Measurements from ENCODE around the gene WNT3A.

DNA sequence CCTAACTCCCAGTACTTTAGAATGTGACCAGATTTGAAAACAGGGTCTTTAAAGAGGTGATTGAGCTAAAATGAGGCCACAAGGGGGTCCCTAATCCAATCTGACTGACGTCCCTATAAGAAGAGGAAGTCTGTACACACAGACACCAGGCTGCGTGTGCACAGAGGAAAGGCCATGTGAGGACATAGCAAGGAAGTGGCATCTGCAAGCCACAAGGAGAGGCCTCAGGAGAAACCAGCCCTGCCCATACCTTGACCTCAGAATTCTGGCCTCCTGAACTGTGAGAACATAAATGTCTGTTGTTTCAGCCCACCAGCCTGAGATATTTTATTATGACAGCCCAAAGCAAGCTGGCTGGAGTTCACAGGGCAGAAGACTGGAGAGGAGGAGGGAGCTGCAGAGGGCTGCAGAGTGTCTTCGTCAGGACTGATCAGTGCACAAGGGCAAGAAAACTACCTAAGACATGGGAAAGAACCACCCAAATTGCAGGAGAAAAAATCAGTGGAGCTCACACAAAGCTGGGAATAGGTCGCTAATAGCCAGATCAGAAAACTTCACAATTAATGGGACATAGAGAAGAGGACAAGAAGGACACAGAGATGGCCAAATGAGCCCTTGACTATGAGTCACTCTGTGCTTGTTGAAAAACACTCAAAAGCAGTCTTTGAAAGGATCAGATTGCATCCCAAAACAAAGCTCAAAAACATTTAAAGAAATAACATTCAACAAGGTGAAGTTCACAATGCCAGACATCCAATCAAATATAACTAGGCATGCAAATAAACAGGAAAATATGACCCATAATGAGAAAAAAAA lies 44.9 kb upstream of the WNT3A start:
- TF ChIP-seq, protein P1, sequence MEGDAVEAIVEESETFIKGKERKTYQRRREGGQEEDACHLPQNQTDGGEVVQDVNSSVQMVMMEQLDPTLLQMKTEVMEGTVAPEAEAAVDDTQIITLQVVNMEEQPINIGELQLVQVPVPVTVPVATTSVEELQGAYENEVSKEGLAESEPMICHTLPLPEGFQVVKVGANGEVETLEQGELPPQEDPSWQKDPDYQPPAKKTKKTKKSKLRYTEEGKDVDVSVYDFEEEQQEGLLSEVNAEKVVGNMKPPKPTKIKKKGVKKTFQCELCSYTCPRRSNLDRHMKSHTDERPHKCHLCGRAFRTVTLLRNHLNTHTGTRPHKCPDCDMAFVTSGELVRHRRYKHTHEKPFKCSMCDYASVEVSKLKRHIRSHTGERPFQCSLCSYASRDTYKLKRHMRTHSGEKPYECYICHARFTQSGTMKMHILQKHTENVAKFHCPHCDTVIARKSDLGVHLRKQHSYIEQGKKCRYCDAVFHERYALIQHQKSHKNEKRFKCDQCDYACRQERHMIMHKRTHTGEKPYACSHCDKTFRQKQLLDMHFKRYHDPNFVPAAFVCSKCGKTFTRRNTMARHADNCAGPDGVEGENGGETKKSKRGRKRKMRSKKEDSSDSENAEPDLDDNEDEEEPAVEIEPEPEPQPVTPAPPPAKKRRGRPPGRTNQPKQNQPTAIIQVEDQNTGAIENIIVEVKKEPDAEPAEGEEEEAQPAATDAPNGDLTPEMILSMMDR (IDR thresholded peaks at IDR 0.05) = no peak
- TF ChIP-seq POLR2A (IDR thresholded peaks at IDR 0.05) = no peak
